Panc1 (cell line): Measurements from ENCODE around the gene HMCN2. TPM values are rescaled to one million over a fixed set of nuclear protein-coding genes. Genes with fewer than 3 reads are reported as not detected.

ENCODE experiments used
- ATAC-seq: fragments of 200-7000 bp; cut with Tn5 transposase; 2 replicates; pipeline ENCODE4 v1.9.1; 2020; ENCODE audit warnings: mild to moderate bottlenecking, moderate library complexity
- BruUV-seq: library from RNA; stranded (reverse); fragments of 400-500 nt; replicated peaks from 2 replicates; lab custom pipeline; 2021; lab: Mats Ljungman, UMichigan
- CTCF ChIA-PET: fragments of 300-600 bp; sonication (Branson Sonifier 250); formaldehyde crosslinking; loops from one replicate; lab custom pipeline; 2022; ENCODE audit warnings: antibody characterized with exemption; lab: Charles Lee
- POLR2A ChIA-PET: fragments of 300-600 bp; sonication (Branson Sonifier 250); formaldehyde crosslinking; loops from one replicate; lab custom pipeline; 2022; ENCODE audit warnings: antibody characterized with exemption; lab: Charles Lee
- DNase-seq: peaks from one replicate; pipeline ENCODE4 v3.0.0-alpha.2; 2010; ENCODE audit warnings: low read depth, low spot score
- H3K27ac ChIP-seq: 2 replicates; pipeline ENCODE4 v1.5.1; 2011; ENCODE audit warnings: mild to moderate bottlenecking, low read length, inconsistent platforms
- H3K27me3 ChIP-seq: fragments of 200-500 bp; sonication (Bioruptor generic); 2 replicates; pipeline ENCODE4 v1.6.0; 2014; ENCODE audit warnings: low read length, inconsistent platforms; ENCODE audit not compliant: control insufficient read depth, insufficient read depth
- H3K36me3 ChIP-seq: fragments of 200-500 bp; sonication (Bioruptor generic); 2 replicates; pipeline ENCODE4 v1.5.1; 2014; ENCODE audit warnings: inconsistent platforms, mild to moderate bottlenecking, low read length, moderate library complexity; ENCODE audit not compliant: control insufficient read depth, insufficient read depth
- H3K4me1 ChIP-seq: 2 replicates; pipeline ENCODE4 v1.5.1; 2011; ENCODE audit warnings: inconsistent platforms, mild to moderate bottlenecking, low read length, moderate library complexity; ENCODE audit not compliant: control insufficient read depth, insufficient read depth
- H3K4me3 ChIP-seq, 2 experiments: 2 replicates each; pipeline ENCODE4 v1.5.1; 2011 to 2012; ENCODE audit warnings: low read depth in 2 of 2, low read length in 2 of 2, mild to moderate bottlenecking in 2 of 2, inconsistent platforms in 1 of 2, moderate library complexity in 1 of 2
- H3K9me3 ChIP-seq: fragments of 200-500 bp; sonication (Bioruptor generic); 2 replicates; pipeline ENCODE4 v1.5.1; 2014; ENCODE audit warnings: low read depth, mild to moderate bottlenecking, inconsistent platforms, low read length, moderate library complexity; ENCODE audit not compliant: control insufficient read depth, insufficient read depth
- POLR2AphosphoS5 ChIP-seq: IDR thresholded peaks from 2 replicates; pipeline ENCODE4 v1.6.1; 2012; ENCODE audit warnings: mild to moderate bottlenecking, low read depth, low read length, moderate library complexity
- SIN3A ChIP-seq: IDR thresholded peaks from 2 replicates; pipeline ENCODE4 v1.6.1; 2012; ENCODE audit warnings: low read depth, mild to moderate bottlenecking, low read length, moderate library complexity, borderline replicate concordance; ENCODE audit not compliant: insufficient read depth
- TCF7L2 ChIP-seq: IDR thresholded peaks from 2 replicates; pipeline ENCODE4 v1.6.1; 2011; ENCODE audit warnings: mild to moderate bottlenecking, low read depth, low read length, inconsistent platforms
- in situ Hi-C: cut with HindIII; loops from 2 replicates; pipeline ENCODE4 v1.10.0; 2016; ENCODE audit warnings: low sequenced_read_pairs, low pct_unique_long_range_greater_than_20kb
- intact Hi-C: fragments of 100-400 bp; cut with micrococcal nuclease; formaldehyde crosslinking; loops from one replicate; pipeline ENCODE4 v1.10.0; 2022; ENCODE audit not compliant: unreplicated experiment
- total RNA-seq: library from RNA; stranded (reverse); gene quantifications from one replicate; pipeline ENCODE4 v1.2.1, GENCODE V29; 2021; ENCODE audit not compliant: unreplicated experiment
- TF ChIP-seq, protein P1 (sequence below), 2 experiments: IDR thresholded peaks; 2 replicates each; pipeline ENCODE4 v1.6.1; 2011 to 2012; ENCODE audit warnings: low read depth in 2 of 2, control low read depth in 1 of 2, low read length in 1 of 2, mild to moderate bottlenecking in 1 of 2, moderate library complexity in 1 of 2; ENCODE audit not compliant: insufficient read depth in 1 of 2
- TF ChIP-seq, protein P2 (sequence below): fragments of 450-650 bp; IDR thresholded peaks from 2 replicates; pipeline ENCODE4 v1.5.1; 2017; ENCODE audit warnings: mild to moderate bottlenecking

Gene HMCN2
- total RNA-seq, 1 experiment from 2014 or later, result 0.05 TPM

DNA sequence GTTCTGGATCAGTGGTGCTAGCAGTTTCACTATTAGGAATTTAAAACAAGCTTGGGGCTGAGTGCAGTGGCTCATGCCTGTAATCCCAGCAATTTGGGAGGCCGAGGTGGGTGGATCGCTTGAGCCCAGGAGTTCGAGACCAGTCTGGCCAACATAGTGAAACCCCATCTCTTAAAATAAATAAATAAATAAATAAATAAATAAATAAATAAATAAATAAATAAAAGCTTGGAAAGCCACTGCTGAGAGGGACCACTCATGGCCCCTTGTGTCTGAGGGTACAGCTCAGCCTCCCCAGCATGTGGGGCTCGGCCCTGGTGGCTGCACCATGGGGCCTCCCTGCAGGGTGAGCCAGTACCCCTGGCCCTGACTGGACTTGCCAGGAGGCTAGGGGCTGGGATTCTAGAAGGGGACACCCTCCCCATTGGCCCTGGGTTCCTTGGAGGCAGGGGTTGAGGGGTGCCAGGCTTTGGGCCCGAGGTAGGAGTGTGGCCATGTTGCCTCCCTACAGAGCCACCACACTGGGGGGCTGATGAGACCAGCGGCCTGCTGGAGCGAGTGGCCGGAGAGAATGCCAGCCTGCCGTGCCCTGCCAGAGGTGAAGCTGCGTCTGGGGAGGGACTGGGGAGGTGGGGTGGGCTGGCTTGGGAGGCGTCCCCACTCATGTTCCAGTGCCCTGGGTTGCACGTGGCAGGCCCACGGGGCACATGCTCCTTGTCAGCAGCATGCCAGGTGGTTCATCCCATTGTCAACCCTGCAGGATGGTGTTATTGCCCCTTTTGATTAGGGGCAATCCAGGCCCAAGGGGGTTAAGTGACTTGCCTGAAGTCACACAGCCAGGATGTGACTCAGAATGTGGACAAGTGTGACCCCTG, 76.5 kb downstream of the HMCN2 start:
- CTCF ChIA-PET, result interaction anchor here (0.5 to 0.6 kb wide), 2 partner anchors 28 to 54 kb away, joined by 3 read pairs; no protein-coding TSS in a partner anchor

DNA sequence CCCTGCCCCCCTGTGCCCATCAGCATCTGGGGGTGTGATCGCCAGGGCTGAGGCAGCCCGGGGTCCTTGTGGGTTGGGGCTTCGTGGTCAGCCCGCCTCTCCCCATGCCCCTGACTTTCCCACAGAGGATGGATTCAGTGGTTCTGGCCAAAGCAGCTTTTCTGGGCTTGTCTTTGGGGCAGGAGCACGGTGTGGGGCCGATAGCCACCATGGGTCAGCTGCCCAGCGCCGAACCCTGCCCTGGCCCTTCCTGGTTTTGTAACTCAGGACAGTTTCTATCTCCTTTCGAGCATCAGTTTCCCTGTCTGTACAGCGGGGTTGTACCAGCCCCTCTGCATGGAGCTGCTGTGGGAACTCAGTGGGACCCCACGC, 77.1 kb downstream of the HMCN2 start:
- ChIA-PET CTCF (no interaction called here), POLR2A (no interaction called here)
- intact Hi-C loops, result loop anchor here (5.0 kb wide), 1 partner anchor 235 kb away; no protein-coding TSS in a partner anchor
- in situ Hi-C loops, result no loop called here
- no peak for TF ChIP-seq POLR2AphosphoS5
- TF ChIP-seq, protein P1, sequence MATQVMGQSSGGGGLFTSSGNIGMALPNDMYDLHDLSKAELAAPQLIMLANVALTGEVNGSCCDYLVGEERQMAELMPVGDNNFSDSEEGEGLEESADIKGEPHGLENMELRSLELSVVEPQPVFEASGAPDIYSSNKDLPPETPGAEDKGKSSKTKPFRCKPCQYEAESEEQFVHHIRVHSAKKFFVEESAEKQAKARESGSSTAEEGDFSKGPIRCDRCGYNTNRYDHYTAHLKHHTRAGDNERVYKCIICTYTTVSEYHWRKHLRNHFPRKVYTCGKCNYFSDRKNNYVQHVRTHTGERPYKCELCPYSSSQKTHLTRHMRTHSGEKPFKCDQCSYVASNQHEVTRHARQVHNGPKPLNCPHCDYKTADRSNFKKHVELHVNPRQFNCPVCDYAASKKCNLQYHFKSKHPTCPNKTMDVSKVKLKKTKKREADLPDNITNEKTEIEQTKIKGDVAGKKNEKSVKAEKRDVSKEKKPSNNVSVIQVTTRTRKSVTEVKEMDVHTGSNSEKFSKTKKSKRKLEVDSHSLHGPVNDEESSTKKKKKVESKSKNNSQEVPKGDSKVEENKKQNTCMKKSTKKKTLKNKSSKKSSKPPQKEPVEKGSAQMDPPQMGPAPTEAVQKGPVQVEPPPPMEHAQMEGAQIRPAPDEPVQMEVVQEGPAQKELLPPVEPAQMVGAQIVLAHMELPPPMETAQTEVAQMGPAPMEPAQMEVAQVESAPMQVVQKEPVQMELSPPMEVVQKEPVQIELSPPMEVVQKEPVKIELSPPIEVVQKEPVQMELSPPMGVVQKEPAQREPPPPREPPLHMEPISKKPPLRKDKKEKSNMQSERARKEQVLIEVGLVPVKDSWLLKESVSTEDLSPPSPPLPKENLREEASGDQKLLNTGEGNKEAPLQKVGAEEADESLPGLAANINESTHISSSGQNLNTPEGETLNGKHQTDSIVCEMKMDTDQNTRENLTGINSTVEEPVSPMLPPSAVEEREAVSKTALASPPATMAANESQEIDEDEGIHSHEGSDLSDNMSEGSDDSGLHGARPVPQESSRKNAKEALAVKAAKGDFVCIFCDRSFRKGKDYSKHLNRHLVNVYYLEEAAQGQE (IDR thresholded peaks at IDR 0.05; ENCODE audit: insufficient read depth in 1 of 2, low read depth in 2 of 2, low read length in 1 of 2), result no peak
- TF ChIP-seq, protein P2, sequence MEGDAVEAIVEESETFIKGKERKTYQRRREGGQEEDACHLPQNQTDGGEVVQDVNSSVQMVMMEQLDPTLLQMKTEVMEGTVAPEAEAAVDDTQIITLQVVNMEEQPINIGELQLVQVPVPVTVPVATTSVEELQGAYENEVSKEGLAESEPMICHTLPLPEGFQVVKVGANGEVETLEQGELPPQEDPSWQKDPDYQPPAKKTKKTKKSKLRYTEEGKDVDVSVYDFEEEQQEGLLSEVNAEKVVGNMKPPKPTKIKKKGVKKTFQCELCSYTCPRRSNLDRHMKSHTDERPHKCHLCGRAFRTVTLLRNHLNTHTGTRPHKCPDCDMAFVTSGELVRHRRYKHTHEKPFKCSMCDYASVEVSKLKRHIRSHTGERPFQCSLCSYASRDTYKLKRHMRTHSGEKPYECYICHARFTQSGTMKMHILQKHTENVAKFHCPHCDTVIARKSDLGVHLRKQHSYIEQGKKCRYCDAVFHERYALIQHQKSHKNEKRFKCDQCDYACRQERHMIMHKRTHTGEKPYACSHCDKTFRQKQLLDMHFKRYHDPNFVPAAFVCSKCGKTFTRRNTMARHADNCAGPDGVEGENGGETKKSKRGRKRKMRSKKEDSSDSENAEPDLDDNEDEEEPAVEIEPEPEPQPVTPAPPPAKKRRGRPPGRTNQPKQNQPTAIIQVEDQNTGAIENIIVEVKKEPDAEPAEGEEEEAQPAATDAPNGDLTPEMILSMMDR, result no peak
- TF ChIP-seq TCF7L2, result no peak
- no peak for TF ChIP-seq SIN3A
- no peaks in the 10 kb centered on the region; the same call in 1 of the 2 replicates for H3K4me1 ChIP-seq
- H3K4me3 ChIP-seq, result no peak overlapping the region
- no peaks in the 10 kb centered on the region for H3K36me3 ChIP-seq
- ATAC-seq (no peak), DNase-seq (no peak)
- H3K27me3 ChIP-seq, result no peaks in the 10 kb centered on the region
- no TSS peak for BruUV-seq
- no peaks in the 10 kb centered on the region for H3K9me3 ChIP-seq
- no peak overlapping the region for H3K27ac ChIP-seq

More for the DNA sequence above, 76.5 kb downstream of the HMCN2 start:
- Histone ChIP-seq H3K36me3 (no peaks in the 10 kb centered on the region), H3K27ac (no peak overlapping the region), H3K4me3 (no peak overlapping the region), H3K9me3 (no peaks in the 10 kb centered on the region), H3K4me1 (no peaks in the 10 kb centered on the region; the same call in 1 of the 2 replicates), H3K27me3 (no peaks in the 10 kb centered on the region)
- in situ Hi-C loops, result no loop called here
- DNase-seq, result no peak
- ATAC-seq, result no peak
- intact Hi-C loops, result loop anchor here (5.0 kb wide), 1 partner anchor 235 kb away; no protein-coding TSS in a partner anchor
- TF ChIP-seq SIN3A, result no peak
- TF ChIP-seq, protein P1 (IDR thresholded peaks at IDR 0.05; ENCODE audit: insufficient read depth in 1 of 2, low read depth in 2 of 2, low read length in 1 of 2), result no peak
- no peak for TF ChIP-seq POLR2AphosphoS5
- TF ChIP-seq, protein P2, result no peak
- no peak for TF ChIP-seq TCF7L2
- no TSS peak for BruUV-seq
- POLR2A ChIA-PET, result no interaction called here
